Chondrocyte (in vitro differentiated cells): ENCODE measurements around the gene TTLL12. TPM values are rescaled to one million over a fixed set of nuclear protein-coding genes. Genes with fewer than 3 reads are reported as not detected.

Source experiments
- total RNA-seq: library from RNA; stranded (reverse); gene quantifications from 3 replicates; pipeline ENCODE4 v1.2.1, GENCODE V29; 2021

TTLL12 gene
- total RNA-seq, 1 donor from 2014 or later = 35.6 TPM

Other genes with a start within 250 kb of the TTLL12 start
- gene PACSIN2, start 172.0 kb downstream of the TTLL12 start, total RNA-seq = 58.9 to 93.4 TPM (median 82.1 TPM) in 3 replicates
- 16.7 to 18.8 TPM (median 18.1 TPM) in 3 replicates for gene TTLL1, start 97.7 kb downstream of the TTLL12 start, total RNA-seq
- not detected in 3 replicates for gene BIK, start 76.4 kb downstream of the TTLL12 start, total RNA-seq
- gene MCAT, start 43.7 kb downstream of the TTLL12 start, total RNA-seq = 7.4 to 11.1 TPM (median 8.6 TPM) in 3 replicates
- 80.5 to 292 TPM (median 288 TPM) in 3 replicates for gene TSPO, start 35.6 kb downstream of the TTLL12 start, total RNA-seq
- gene SCUBE1, start 156.2 kb upstream of the TTLL12 start, total RNA-seq = 0.07 to 3.2 TPM (median 2.7 TPM) in 3 replicates
- gene MPPED1, start 224.9 kb upstream of the TTLL12 start, total RNA-seq = not detected in 3 replicates